ENCODE data around the gene ATP1B1. TPM values are rescaled to one million over a fixed set of nuclear protein-coding genes. Genes with fewer than 3 reads are reported as not detected.

The ATP1B1 gene
- total RNA-seq, 1 donor from 2014 or later = 30.7 TPM

DNA sequence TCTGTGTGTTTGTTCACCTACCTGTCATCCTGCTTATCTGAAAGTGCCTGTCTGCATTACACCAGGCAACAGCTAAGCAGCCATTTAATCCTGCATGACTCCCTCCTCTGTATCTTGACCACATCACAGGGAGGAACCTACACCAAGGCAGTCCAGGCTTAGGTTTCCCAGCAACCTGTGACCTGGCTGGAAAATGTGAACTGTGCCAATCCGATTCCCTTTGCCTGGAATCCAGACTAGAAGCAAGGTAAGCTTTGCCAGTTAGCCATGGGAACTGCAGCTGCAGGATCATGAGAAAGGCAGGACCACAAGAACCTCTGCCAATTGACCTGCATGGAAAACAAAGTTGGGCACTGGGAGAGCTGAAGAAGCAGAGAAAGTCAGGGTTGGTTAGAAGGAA is 6.3 kb upstream of the ATP1B1 start:
- Histone ChIP-seq H3K36me3 (no peaks in the 10 kb centered on the region), H3F3A (ENCODE audit: low read depth) (peaks cover 19% of the 10 kb centered on the region), H3K9me3 (ENCODE audit: low read depth) (no peaks in the 10 kb centered on the region), H2AFZ (replicated peaks) (peak overlapping the region; percentile 70), H3K4me1 (peaks cover 28% of the 10 kb centered on the region), H3K9ac (no peak overlapping the region), H3K27me3 (no peaks in the 10 kb centered on the region), H3K79me2 (ENCODE audit: low read depth) (no peaks in the 10 kb centered on the region), H3K27ac (no peak overlapping the region), H3K4me2 (no peak overlapping the region), H4K20me1 (ENCODE audit: low read depth) (no peaks in the 10 kb centered on the region), H3K4me3 (no peak overlapping the region)
- Mint-ChIP-seq H3K27ac (no peak overlapping the region), H3K36me3 (no peaks in the 10 kb centered on the region), H3K4me3 (no peak overlapping the region), H3K27me3 (ENCODE audit: insufficient read depth, low read depth) (peaks cover 11% of the 10 kb centered on the region), H3K9me3 (no peaks in the 10 kb centered on the region), H3K4me1 (peaks cover 4% of the 10 kb centered on the region)
- TF ChIP-seq, protein P1, sequence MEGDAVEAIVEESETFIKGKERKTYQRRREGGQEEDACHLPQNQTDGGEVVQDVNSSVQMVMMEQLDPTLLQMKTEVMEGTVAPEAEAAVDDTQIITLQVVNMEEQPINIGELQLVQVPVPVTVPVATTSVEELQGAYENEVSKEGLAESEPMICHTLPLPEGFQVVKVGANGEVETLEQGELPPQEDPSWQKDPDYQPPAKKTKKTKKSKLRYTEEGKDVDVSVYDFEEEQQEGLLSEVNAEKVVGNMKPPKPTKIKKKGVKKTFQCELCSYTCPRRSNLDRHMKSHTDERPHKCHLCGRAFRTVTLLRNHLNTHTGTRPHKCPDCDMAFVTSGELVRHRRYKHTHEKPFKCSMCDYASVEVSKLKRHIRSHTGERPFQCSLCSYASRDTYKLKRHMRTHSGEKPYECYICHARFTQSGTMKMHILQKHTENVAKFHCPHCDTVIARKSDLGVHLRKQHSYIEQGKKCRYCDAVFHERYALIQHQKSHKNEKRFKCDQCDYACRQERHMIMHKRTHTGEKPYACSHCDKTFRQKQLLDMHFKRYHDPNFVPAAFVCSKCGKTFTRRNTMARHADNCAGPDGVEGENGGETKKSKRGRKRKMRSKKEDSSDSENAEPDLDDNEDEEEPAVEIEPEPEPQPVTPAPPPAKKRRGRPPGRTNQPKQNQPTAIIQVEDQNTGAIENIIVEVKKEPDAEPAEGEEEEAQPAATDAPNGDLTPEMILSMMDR (IDR thresholded peaks at IDR 0.05) = no peak
- TF ChIP-seq EZH2 (IDR thresholded peaks at IDR 0.05) = no peak
- no peak for TF ChIP-seq EZH2phosphoT487 (IDR thresholded peaks at IDR 0.05)
- no peak for DNase-seq (ENCODE audit: low spot score)

DNA sequence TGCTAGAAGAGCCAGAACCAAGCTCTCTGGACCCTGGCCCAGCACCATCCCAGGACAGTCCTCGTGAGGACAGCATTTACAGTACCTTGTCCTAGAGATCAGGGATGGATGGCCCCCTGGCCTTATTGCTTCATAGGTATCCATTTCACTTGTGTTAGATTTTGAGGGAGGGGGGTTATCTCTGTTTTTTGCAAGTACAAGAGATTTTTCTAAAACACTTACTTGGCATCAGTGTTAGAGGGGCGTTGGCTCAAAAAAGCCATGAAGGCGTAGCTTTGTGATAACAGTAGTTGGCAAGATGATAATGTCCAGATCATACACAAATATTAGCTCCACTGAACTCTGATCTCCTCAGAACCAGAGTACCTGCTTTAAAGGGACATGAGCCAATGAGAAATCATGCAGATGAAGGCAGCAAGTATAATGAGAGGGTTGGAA is 5.8 kb upstream of the ATP1B1 start:
- no peak overlapping the region for H3K27ac ChIP-seq
- Mint-ChIP-seq H3K36me3 (no peaks in the 10 kb centered on the region), H3K4me1 (peaks cover 5% of the 10 kb centered on the region), H3K27ac (no peak overlapping the region), H3K4me3 (no peak overlapping the region), H3K9me3 (no peaks in the 10 kb centered on the region), H3K27me3 (ENCODE audit: insufficient read depth, low read depth) (peaks cover 11% of the 10 kb centered on the region)
- no peak overlapping the region for H3K9ac ChIP-seq
- no peaks in the 10 kb centered on the region for H4K20me1 ChIP-seq (ENCODE audit: low read depth)
- H3F3A ChIP-seq (ENCODE audit: low read depth) = peaks cover 19% of the 10 kb centered on the region
- no peak overlapping the region for H3K4me3 ChIP-seq
- H3K79me2 ChIP-seq (ENCODE audit: low read depth) = no peaks in the 10 kb centered on the region
- H3K27me3 ChIP-seq = no peaks in the 10 kb centered on the region
- TF ChIP-seq, protein P1 (IDR thresholded peaks at IDR 0.05) = no peak
- no peak for TF ChIP-seq EZH2phosphoT487 (IDR thresholded peaks at IDR 0.05)
- no peak for TF ChIP-seq EZH2 (IDR thresholded peaks at IDR 0.05)
- peak overlapping the region; percentile 70 for H2AFZ ChIP-seq (replicated peaks)
- H3K4me1 ChIP-seq = peaks cover 28% of the 10 kb centered on the region
- no peaks in the 10 kb centered on the region for H3K36me3 ChIP-seq
- H3K4me2 ChIP-seq = no peak overlapping the region
- no peak for DNase-seq (ENCODE audit: low spot score)
- no peaks in the 10 kb centered on the region for H3K9me3 ChIP-seq (ENCODE audit: low read depth)

DNA sequence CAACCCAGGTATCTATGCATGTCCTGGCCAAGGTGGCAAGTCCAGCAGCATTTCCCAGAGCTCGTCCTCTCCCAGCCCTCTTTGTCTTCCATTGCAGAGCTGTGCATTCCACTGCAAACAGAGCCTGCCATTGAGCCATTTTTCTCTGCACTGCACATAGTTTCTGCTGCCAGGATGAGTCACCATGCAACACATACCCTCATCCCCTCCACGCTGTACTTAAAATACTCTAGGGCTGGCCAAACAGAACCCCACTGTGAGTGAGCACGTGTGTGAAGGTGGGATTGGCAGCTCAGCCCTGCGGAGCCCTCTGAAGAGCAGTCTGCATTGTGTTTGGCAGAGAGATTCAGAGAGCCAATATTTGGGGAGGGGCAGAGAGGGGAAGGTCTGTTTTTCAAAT is 3.9 kb upstream of the ATP1B1 start:
- H3K4me2 ChIP-seq = no peak overlapping the region
- DNase-seq (ENCODE audit: low spot score) = peak; percentile 43
- H3K27me3 Mint-ChIP-seq (ENCODE audit: insufficient read depth, low read depth) = peaks cover 8% of the 10 kb centered on the region
- peaks cover 28% of the 10 kb centered on the region for H3K4me1 ChIP-seq
- H2AFZ ChIP-seq (replicated peaks) = peak overlapping the region; percentile 74
- no peaks in the 10 kb centered on the region for H3K9me3 Mint-ChIP-seq
- peaks cover 9% of the 10 kb centered on the region for H3K79me2 ChIP-seq (ENCODE audit: low read depth)
- no peak overlapping the region for H3K27ac ChIP-seq
- peaks cover 7% of the 10 kb centered on the region for H3K4me1 Mint-ChIP-seq
- H3K36me3 Mint-ChIP-seq = no peaks in the 10 kb centered on the region
- H3K9ac ChIP-seq = no peak overlapping the region
- no peak overlapping the region for H3K4me3 ChIP-seq
- no peaks in the 10 kb centered on the region for H3K27me3 ChIP-seq
- H3K4me3 Mint-ChIP-seq = no peak overlapping the region
- H3K27ac Mint-ChIP-seq = peak overlapping the region; percentile 81
- H4K20me1 ChIP-seq (ENCODE audit: low read depth) = peaks cover 3% of the 10 kb centered on the region
- TF ChIP-seq, protein P1 (IDR thresholded peaks at IDR 0.05) = no peak
- no peak for TF ChIP-seq EZH2 (IDR thresholded peaks at IDR 0.05)
- no peak for TF ChIP-seq EZH2phosphoT487 (IDR thresholded peaks at IDR 0.05)
- no peaks in the 10 kb centered on the region for H3K9me3 ChIP-seq (ENCODE audit: low read depth)
- H3K36me3 ChIP-seq = no peaks in the 10 kb centered on the region
- peaks cover 26% of the 10 kb centered on the region for H3F3A ChIP-seq (ENCODE audit: low read depth)
